ENCODE measurements around the gene MORF4L1.

Gene MORF4L1, protein sequence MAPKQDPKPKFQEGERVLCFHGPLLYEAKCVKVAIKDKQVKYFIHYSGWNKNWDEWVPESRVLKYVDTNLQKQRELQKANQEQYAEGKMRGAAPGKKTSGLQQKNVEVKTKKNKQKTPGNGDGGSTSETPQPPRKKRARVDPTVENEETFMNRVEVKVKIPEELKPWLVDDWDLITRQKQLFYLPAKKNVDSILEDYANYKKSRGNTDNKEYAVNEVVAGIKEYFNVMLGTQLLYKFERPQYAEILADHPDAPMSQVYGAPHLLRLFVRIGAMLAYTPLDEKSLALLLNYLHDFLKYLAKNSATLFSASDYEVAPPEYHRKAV

DNA sequence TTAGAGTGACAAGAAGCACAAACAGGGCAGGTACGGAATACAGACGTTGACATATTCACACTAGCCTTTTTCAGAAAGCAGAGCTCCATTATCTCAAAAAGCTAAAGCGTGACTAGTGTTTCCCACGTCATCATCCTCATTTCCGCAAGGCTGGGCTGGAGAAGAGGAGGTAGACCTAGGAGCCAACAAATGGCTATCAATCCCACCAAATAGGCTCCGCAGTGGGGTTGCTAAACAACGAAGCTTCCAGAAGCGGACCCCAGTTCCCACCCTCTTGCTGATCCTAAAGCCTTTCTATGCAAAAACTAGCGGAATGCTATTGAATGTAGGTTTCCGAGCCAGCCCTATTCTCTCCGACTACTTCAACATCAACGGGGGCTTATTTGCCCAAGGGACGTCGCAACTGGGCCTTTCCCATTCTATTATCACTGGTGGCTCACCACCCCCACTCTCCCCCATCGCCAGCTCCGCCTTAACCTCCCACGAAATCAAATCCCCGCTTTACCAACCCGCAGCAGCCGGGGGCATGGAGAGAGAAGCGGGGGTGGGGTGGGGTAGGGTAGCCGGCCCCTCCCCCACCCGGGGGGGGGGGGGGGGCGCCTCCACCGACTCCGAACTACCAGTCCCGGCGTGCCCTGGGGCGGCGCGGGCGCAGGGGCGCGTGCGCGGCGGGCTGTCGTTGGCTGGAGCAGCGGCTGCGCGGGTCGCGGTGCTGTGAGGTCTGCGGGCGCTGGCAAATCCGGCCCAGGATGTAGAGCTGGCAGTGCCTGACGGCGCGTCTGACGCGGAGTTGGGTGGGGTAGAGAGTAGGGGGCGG is at the start of gene MORF4L1:
TSS of gene MORF4L1 (plus strand) at position 736 of the 817 bp plus-strand sequence. CDS start 128 bp downstream, outside the sequence.
- TF ChIP-seq, protein P1, sequence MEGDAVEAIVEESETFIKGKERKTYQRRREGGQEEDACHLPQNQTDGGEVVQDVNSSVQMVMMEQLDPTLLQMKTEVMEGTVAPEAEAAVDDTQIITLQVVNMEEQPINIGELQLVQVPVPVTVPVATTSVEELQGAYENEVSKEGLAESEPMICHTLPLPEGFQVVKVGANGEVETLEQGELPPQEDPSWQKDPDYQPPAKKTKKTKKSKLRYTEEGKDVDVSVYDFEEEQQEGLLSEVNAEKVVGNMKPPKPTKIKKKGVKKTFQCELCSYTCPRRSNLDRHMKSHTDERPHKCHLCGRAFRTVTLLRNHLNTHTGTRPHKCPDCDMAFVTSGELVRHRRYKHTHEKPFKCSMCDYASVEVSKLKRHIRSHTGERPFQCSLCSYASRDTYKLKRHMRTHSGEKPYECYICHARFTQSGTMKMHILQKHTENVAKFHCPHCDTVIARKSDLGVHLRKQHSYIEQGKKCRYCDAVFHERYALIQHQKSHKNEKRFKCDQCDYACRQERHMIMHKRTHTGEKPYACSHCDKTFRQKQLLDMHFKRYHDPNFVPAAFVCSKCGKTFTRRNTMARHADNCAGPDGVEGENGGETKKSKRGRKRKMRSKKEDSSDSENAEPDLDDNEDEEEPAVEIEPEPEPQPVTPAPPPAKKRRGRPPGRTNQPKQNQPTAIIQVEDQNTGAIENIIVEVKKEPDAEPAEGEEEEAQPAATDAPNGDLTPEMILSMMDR (IDR thresholded peaks at IDR 0.05; ENCODE audit: low read depth, low read length, missing control alignments): no peak
- H3K4me3 ChIP-seq (replicated peaks; ENCODE audit: low read depth, low read length): peak within 1 kb of the TSS; percentile 95
- DNase-seq (ENCODE audit: extremely low read depth, low read depth): peak; percentile 66

DNA sequence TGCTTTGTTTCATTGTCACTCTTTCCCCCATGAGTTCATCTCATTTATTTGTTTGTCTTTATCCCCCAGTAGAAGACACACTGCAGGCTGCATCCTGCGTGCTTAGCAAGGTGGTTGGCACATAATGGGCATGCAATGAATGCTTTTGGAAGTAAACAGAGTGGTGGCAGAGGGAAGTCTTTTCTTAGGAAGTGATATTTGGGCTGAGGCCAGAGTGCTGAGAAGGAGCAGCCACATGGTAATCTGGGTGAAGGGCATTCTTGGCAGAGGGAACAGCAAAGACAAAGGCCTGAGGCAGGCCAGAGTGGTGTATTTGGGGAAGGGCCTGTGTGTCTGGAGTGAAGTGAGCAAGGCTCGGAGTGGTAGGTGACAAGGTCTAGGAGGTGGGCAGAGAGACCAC is 43.8 kb upstream of the MORF4L1 start:
- DNase-seq (ENCODE audit: extremely low read depth, low read depth): no peak
- TF ChIP-seq, protein P1 (IDR thresholded peaks at IDR 0.05; ENCODE audit: low read depth, low read length, missing control alignments): no peak

DNA sequence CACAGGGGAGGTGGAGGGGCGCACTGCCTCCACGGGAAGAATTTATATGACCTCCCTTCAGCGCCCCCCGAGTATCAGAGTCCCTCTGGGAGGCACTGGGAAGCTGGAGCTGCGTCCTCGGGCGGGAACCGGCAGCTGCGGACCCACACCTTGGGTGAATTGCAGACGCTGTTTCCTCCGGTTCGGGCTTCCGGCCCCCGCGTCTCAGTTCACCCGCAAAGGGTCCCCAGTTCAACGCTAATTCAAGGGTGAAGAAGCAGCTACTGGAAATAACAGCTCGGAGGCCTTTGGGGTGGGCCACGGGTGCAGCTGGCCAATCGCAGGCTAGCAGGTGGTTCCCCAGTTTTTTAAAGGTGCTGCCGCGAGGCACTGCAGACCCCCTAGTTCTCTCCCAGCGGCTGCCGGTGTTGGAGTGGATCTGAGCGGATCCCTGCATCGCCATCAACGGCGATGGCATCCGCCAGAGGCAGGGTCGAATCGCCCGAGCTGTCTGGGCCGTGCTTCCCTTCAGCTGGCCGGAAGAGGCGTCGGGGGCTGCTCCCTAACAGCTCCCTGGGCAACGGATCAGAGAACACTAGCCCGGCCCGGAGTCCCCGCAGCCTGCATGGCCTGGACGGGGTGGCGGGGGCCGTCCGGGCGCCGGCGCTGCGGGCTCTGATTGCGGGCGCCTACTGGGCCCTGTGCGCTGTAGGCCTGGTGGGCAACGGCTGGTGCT is 42.0 kb upstream of the MORF4L1 start:
- TF ChIP-seq, protein P1 (IDR thresholded peaks at IDR 0.05; ENCODE audit: low read depth, low read length, missing control alignments): no peak
- DNase-seq (ENCODE audit: extremely low read depth, low read depth): no peak
- no peak overlapping the region for H3K4me3 ChIP-seq (replicated peaks; ENCODE audit: low read depth, low read length)

More for the DNA sequence above, 43.8 kb upstream of the MORF4L1 start:
- no peak overlapping the region for H3K4me3 ChIP-seq (replicated peaks; ENCODE audit: low read depth, low read length)

DNA sequence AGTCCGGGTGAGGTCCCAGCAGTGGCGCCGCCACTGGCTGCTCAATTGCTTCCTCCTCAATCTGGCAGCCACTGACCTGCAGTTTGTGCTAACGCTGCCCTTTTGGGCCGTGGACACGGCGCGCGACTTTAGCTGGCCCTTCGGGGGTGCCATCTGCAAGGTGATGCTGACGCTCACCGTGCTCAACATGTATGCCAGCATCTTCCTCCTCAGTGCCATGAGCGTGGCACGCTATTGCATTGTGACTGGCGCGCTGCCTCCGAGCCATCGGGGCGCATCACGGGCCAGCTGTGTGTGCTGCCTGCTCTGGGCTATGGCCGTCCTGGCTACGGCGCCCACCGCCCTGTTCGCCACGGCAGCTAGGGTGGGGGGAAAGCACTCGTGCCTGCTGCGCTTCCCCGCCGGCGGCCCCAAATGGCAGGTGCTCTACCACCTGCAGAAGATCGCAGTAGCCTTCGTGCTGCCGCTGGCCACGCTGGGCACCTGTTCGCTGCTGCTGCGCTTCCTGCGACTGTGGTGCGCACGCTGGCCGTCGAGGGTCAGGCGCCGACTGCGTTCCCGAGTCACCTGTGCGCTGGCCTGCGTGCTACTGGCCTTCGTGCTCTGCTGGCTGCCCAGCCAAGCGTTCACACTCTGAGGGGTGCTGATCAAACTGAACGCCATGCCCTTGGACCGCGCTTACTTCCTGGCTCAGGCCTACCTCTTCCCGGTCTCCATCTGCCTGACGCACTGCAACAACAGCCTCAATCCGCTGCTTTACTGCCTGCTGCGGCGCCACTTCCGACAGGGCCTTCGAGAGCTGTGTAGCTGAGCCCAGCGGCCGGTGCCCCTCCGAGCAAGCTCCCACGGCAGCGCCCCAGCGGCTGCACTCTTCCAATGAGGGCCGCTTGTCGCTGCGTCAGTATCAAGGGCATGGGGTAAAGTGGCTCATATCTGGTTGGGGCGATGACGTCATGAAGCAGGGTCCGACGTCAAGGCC is 41.2 kb upstream of the MORF4L1 start:
- no peak overlapping the region for H3K4me3 ChIP-seq (replicated peaks; ENCODE audit: low read depth, low read length)
- no peak for DNase-seq (ENCODE audit: extremely low read depth, low read depth)
- TF ChIP-seq, protein P1 (IDR thresholded peaks at IDR 0.05; ENCODE audit: low read depth, low read length, missing control alignments): no peak

DNA sequence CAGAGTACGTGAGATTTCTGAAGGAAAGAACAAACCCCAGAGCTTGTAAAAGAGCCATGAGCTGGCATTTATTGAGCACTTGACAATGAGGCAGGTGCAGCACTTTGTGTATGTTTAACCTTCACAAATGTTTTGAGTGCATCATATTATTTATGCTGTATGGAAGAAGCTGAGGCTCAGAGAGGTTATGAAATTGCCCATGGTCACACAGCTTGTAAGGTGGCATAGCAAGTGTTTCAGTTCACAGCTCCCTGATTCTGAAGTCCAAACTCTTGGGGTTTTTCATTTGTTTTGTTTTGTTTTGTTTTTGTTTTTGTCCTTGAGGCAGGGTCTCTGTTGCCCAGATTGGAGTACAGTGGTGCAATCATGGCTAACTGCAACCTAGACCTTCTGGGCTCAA is 36.4 kb upstream of the MORF4L1 start:
- DNase-seq (ENCODE audit: extremely low read depth, low read depth): no peak
- H3K4me3 ChIP-seq (replicated peaks; ENCODE audit: low read depth, low read length): no peak overlapping the region
- TF ChIP-seq, protein P1 (IDR thresholded peaks at IDR 0.05; ENCODE audit: low read depth, low read length, missing control alignments): no peak

DNA sequence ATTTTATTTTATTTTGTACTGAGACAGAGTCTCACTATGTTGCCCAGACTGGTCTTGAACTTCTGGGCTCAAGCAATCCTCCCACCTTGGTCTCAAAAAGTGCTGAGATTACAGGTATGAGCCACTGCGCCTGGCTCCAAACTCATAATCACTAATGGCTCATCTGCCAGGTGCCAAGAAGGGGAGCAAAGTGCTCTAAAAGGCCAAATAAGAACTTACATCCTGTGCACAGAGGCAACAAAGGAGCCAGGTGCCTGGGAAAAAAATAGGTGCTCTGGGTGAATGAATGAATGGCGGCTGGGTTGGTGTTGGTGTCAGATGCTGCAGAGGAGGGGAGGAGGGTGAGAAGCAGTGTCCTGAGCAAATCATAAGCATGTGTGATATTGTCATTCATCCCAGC is 35.6 kb upstream of the MORF4L1 start:
- TF ChIP-seq, protein P1 (IDR thresholded peaks at IDR 0.05; ENCODE audit: low read depth, low read length, missing control alignments): no peak

More for the DNA sequence above, 35.6 kb upstream of the MORF4L1 start:
- no peak overlapping the region for H3K4me3 ChIP-seq (replicated peaks; ENCODE audit: low read depth, low read length)
- DNase-seq (ENCODE audit: extremely low read depth, low read depth): no peak

All from HFF-Myc (cell line).